HEK293 (cell line): ENCODE data around the gene NAP1L4.

Experiments used
- CTCF ChIP-seq: fragments of 450-650 bp; formaldehyde crosslinking; IDR thresholded peaks from 2 replicates; pipeline ENCODE4 v1.5.1; 2016; ENCODE audit warnings: missing biosample characterization, missing genetic modification characterization
- PBX3 ChIP-seq: sonication (generic); formaldehyde crosslinking; IDR thresholded peaks from 2 replicates; pipeline ENCODE4 v1.8.1; 2022; ENCODE audit warnings: mild to moderate bottlenecking, moderate library complexity, missing genetic modification reagents
- ZBTB7A ChIP-seq: fragments of 450-650 bp; formaldehyde crosslinking; IDR thresholded peaks from 2 replicates; pipeline ENCODE4 v1.5.1; 2016; ENCODE audit warnings: low read depth, missing biosample characterization, missing genetic modification characterization
- ZNF146 ChIP-seq: fragments of 450-650 bp; formaldehyde crosslinking; IDR thresholded peaks from 2 replicates; pipeline ENCODE4 v1.5.1; 2016; ENCODE audit warnings: missing biosample characterization, missing genetic modification characterization
- ZNF274 ChIP-seq, 2 experiments: fragments of 200-500 bp in 1 of 2; fragments of 450-650 bp in 1 of 2; sonication (Bioruptor generic) in 1 of 2; formaldehyde crosslinking in 1 of 2; IDR thresholded peaks; 2 replicates each; pipeline versions ENCODE4 v1.5.1 to v1.6.1; 2014 to 2016; ENCODE audit warnings: borderline replicate concordance in 1 of 2, inconsistent platforms in 1 of 2, low read length in 1 of 2, missing biosample characterization in 1 of 2, missing genetic modification characterization in 1 of 2
- ZNF391 ChIP-seq: fragments of 450-650 bp; formaldehyde crosslinking; IDR thresholded peaks from 2 replicates; pipeline ENCODE4 v1.5.1; 2016; ENCODE audit warnings: low read depth, missing biosample characterization, missing genetic modification characterization, borderline replicate concordance

GRCh38 chr11:2901854-2902783 lies 90.0 kb downstream of the NAP1L4 start:
- no peak for TF ChIP-seq ZNF146 (tag by site-specific recombination)
- TF ChIP-seq ZBTB7A (tag by site-specific recombination), result no peak
- no peak for TF ChIP-seq ZNF274 (IDR thresholded peaks at IDR 0.05; ENCODE audit: low read length)
- no peak for TF ChIP-seq ZNF274 (tag by site-specific recombination; IDR thresholded peaks at IDR 0.05; ENCODE audit: borderline replicate concordance)
- no peak for TF ChIP-seq CTCF (tag by site-specific recombination)
- TF ChIP-seq PBX3 (CRISPR knock-in tag), result peak; percentile 16; the same call in 1 of the 2 replicates
- TF ChIP-seq ZNF391, result no peak
